GM19397 (cell line): ENCODE data around the gene MCTP1.
"Not testable (repeated sequence)": the region's sequence is repeated elsewhere in the genome, so short reads cannot be mapped to it uniquely, and the experiment has no call there.

ENCODE experiments used
- ATAC-seq: cut with Tn5 transposase; IDR thresholded peaks from one replicate; pipeline ENCODE4 v1.9.1; 2021; ENCODE audit warnings: mild to moderate bottlenecking, moderate library complexity; ENCODE audit not compliant: unreplicated experiment

The MCTP1 gene

DNA sequence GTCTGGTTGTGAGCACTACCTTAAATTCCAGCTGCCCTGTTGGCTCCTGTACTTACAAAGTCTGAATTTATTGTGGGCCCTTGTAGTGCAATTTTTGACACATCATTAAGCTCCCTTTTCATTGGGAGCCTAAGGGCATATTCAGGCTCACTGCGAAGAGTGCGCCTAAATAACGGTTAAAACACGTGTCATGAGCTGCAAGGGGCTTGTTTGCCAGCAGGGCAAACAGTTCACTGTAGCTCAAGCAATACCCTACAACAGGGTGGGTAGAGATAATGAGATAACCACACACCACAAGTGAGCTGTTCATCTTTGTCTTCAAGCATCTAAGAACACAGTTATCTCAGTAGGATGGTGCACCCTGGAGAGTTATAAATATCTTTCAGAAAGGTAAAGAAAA lies 452.2 kb downstream of the MCTP1 start:
- ATAC-seq = no peak

DNA sequence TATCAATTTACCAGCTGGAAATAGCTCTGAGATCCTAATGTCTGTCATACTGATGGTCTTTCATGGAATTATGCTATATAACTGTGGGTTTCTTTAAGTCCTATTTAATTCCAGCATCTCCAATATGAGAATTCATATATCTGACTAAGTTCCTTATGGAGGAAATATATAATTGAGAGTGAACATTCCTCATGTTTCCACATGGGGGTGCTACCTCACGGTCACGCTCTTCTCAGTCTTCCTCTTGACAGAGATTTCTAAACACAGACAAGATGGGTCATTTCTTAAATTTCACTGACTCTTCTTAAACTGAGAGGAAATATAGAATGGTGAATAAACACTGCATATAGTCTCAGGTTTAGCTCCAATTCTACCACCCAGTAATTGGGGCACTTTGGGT lies 454.4 kb downstream of the MCTP1 start:
- ATAC-seq = no peak

GRCh38 chr5:94828222-94828621 lies 456.7 kb downstream of the MCTP1 start:
- ATAC-seq = not testable (repeated sequence)

GRCh38 chr5:94820488-94820887 lies 464.4 kb downstream of the MCTP1 start:
- no peak for ATAC-seq

- ATAC-seq = no peak
These were observed 466.0 kb downstream of the MCTP1 start for GRCh38 chr5:94818904-94819303.

- no peak for ATAC-seq
These were observed 469.4 kb downstream of the MCTP1 start for GRCh38 chr5:94815313-94816039.

- ATAC-seq = no peak
These were observed 472.7 kb downstream of the MCTP1 start for GRCh38 chr5:94812232-94812631.

GRCh38 chr5:94811331-94811730 lies 473.6 kb downstream of the MCTP1 start:
- ATAC-seq = no peak

- ATAC-seq = no peak
These were observed 474.0 kb downstream of the MCTP1 start for GRCh38 chr5:94810877-94811276.

DNA sequence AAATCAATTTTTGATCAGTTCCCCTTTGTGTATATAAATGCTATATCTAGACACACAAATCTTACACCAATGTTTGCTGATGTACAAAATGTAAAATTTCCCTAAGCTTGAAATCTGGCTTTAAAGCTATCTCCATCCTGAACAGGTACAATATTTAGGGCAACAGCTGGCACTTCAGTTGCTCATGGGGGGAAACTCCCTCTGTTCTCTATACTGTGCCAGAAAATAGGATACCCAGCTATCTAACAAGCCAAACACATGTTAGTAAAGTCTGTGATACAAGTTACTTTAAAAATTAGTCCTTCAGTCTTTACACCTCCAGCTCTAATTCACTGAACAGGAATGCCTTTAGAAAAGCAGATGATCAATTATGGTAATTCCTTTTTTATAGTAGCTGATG lies 474.6 kb downstream of the MCTP1 start:
- no peak for ATAC-seq

DNA sequence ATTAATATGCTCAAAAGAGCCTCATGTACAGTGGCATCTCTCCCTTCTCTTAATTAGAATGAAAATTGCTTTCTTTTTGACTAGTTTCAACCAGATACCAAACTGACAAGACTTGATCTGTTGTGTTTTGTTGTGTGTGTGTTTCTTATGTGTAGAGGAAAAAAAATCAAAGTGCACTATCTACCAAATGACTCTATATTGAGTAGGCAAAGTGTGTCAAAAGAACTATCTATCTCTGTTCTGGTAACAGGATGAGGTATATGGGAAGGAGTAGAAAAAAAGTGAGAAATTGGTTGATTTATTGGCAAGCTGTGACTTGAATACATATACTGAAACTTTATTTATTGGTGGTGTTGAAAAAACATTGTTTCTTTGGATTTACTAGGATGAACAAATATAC lies 476.4 kb downstream of the MCTP1 start:
- ATAC-seq = no peak

DNA sequence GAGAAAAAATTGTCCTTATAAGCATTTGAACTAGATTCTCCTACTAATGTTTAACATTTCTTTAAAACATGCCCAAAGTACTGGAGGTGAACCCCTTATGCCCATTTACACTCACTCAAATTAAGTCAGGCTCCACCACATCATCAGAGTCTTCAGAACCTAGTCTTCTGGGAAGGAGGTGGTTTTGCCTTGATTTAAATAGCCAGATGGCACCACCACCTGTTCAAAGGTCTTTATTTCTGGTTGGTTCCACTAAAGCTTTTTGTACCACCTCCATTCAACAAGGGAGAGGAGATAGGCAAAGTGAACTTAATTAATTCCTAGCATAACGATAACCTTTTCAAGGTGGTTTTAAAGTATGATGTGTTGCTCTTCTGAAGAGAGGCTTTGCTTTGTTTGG lies 476.9 kb downstream of the MCTP1 start:
- no peak for ATAC-seq

DNA sequence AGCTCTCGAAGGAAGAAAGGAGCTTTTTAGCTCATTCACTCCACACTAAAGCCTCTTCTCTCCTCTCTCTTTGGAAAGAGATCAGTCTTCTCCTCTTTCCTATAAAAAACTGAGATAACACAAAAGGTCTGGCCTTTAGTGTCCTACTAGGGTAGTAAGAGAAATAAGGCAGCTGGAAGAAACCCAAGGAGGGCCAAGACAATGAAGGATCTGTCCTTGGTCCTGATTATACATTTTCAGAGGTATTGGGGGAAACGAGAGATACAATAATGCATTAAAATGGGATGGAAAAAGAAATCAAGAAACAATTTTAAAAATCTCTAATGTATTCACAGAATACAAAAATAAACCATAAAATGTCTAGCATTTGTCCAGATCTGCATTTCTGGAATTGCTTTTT lies 482.4 kb downstream of the MCTP1 start:
- no peak for ATAC-seq

- ATAC-seq = no peak
These were observed 488.3 kb downstream of the MCTP1 start for GRCh38 chr5:94796586-94796985.

- peak; percentile 34 for ATAC-seq
These were observed 491.1 kb downstream of the MCTP1 start for GRCh38 chr5:94793816-94794198.

GRCh38 chr5:94793113-94793815 lies 491.6 kb downstream of the MCTP1 start:
- peak; percentile 100 for ATAC-seq

DNA sequence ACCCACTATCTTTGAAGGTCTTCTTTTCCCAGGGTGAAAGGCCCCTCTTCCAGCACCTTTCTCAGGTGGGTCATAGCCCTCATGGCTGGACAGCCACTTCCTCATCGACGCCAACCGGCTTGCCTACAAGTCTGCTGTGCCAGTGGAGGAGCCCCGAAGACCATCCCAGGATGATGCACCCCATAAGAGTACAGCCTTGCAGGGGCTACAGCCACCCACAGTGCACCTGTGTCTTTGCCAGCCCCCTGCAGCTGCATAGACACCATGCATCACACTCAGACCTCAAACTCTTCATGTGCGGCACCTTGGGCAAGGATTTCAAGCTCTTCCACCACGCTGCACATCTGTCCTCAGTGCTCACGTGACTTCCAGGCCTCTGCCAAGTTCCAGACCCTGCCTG lies 493.1 kb downstream of the MCTP1 start:
- no peak for ATAC-seq

- ATAC-seq = no peak
These were observed 496.4 kb downstream of the MCTP1 start for GRCh38 chr5:94788527-94788926.

DNA sequence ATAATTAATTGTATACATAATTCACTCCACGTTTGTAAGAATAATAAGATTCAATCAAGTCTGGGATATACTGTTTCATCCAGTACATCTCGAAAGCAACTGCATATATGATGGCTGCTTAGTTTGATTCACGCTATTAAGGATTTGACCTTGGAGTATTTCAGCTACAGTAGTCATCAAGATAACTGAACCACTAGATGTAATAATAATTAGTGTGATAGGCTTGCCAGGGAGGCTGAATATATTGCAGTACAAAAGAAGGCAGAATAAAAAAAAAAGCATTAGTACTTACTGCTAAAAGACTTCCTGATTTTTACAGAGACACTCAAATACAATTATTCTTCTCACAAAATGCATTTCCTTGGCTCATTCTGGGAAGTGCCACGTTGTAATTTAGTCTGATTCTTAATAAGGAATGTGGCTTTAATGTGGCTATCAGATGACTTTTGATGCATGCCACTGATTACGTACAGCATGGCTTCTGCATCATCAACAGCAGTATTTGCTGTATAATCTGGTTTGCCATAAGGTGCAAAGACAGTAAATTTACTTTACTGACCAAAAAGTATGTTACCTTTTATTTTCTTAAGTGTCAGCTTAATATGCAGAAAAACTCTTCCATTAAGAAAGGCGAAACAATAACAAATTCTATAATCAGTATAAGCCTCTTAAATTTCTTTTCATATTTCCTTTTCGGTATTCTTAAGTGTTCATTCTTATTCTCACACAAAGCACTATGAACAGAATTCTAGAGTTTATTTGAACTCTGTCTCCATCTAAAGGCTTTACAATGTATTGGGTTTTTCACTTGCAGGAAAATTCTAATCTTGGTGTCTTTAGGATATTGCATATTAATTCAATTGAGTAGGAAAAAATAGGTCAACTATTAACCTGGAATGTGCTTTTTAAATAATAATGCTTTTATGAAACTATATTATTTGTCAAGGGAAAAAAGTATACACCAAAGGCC lies 500.1 kb downstream of the MCTP1 start:
- no peak for ATAC-seq

- ATAC-seq = no peak
These were observed 502.5 kb downstream of the MCTP1 start for GRCh38 chr5:94782383-94782782.

- no peak for ATAC-seq
These were observed 505.2 kb downstream of the MCTP1 start for GRCh38 chr5:94779684-94780083.
